HG02970 (cell line): ENCODE measurements around the gene HOXD8.

Source experiments
- ATAC-seq: cut with Tn5 transposase; IDR thresholded peaks from one replicate; pipeline ENCODE4 v1.9.1; 2021; ENCODE audit warnings: mild to moderate bottlenecking, moderate library complexity, moderate number of reproducible peaks; ENCODE audit not compliant: unreplicated experiment, low FRiP score

HOXD8 gene

DNA sequence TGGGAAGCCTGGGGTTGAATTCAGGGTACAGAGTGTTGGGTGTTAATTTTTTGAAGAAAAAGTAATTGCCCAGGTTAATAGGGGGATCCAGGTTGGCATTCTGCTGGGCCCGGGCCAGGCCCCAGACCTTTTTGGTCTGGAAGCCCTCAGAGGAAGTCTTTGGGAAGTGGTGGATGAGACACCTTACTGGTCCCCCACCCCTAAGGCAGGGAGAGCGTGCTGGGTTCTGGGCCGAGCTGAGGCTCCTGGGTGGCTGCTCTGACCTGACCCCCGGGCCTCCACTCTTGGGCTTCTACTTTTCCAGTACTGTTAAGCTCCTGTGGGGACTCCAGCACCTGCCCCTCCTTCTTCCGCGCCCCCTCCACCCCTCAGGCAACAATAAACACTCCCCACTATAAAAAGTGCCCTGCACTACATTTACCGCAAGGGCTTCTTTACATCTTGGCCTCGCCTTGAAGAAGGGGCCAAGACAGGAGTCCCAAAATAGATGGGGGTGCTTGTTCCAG, 26.8 kb downstream of the HOXD8 start:
- no peak for ATAC-seq

- no peak for ATAC-seq
Observed at GRCh38 chr2:176156807-176157498, 27.4 kb downstream of the HOXD8 start, which contains the start of gene HOXD3. Gene HOXD3, plus strand, starts transcription at chr2:176157307. Its CDS starts 11,808 bp downstream, at chr2:176169115.

- no peak for ATAC-seq
Observed at GRCh38 chr2:176157499-176158185, 28.1 kb downstream of the HOXD8 start.

DNA sequence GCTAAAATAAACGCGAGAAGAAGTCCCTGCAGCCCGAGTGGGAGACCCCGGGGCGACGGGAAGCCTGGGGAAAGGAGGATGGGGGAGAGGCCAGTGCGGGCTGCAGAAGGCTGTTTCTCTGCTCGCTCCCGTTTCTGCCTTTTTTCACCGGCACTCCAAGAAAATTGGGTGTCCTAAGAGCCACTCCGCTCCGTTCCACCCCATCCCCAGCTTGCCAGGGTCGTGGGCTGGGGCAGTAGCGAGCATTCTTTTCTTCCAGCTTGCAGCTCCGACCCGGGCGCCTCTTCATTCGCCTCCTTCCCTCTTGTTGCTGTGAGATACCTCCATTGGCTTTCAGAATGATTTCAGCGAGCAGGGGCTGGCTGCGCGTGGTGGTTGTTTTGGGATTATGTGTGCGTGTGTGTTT, 28.7 kb downstream of the HOXD8 start:
- ATAC-seq: no peak

GRCh38 chr2:176158855-176159662, 29.6 kb downstream of the HOXD8 start:
- ATAC-seq: no peak

DNA sequence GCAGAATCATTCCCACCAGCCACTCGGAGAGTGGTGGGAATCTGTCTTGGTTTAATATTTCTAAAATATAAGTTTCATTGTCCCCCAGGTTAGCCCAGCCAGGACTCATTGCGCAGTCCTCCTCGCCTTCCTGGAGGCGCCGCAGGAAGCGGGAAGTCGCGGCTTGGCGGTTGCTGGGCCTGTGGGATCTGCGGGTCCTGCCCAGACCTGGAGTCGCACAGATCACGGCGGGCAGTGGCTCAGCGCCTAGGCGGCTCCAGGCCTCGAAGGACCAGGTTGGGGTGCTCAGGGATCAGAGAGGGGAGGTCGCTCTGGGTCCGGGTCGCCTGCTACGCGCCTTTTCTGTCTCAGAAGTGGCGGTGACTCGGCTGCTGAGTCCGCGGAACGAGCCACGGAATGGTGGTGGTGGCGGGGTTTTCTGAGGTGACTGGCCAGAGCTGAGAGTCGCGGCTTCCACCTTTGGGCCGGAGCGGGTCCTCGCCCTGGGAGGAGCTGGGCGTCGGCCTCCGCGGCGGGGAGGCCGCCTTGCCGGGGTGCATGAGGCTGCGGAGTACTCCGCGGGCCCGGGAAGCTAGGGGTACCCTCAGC, 30.3 kb downstream of the HOXD8 start:
- ATAC-seq: no peak

DNA sequence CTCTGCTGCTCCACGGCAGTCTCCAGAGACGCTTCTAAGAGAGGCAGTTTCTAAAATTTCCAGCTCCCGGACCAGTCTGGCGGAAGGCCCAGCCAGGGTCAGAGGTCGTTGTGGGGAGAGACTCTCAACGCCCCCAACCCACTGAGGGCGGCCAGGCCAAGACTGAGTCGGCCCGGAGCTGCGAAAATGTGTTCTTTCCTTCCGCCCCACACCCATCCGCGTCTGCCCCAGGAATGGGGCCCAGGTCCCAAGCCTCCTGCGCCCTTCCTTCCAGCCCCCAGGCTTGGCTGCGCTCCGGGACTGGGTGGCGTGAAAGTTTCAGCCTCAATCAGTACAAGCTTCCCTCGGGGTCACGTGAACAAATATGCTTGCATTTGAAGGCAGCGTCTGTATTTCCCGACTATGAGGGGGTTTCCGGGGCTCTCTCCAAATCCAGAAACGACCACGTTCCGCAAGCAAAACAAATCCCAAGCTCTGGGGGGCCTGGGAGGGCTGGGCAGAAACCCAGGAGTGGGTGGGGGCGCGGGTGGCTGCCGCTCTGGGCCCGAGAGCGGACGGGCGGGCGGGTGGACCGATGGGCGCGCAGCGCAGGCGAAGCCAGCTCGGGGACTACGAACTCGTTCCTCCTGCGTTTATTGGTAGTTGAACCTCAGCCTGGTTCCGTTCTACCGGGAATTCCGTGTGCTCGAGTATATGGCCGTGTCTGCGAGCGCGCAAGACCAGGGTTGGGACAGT, 30.9 kb downstream of the HOXD8 start:
- no peak for ATAC-seq

DNA sequence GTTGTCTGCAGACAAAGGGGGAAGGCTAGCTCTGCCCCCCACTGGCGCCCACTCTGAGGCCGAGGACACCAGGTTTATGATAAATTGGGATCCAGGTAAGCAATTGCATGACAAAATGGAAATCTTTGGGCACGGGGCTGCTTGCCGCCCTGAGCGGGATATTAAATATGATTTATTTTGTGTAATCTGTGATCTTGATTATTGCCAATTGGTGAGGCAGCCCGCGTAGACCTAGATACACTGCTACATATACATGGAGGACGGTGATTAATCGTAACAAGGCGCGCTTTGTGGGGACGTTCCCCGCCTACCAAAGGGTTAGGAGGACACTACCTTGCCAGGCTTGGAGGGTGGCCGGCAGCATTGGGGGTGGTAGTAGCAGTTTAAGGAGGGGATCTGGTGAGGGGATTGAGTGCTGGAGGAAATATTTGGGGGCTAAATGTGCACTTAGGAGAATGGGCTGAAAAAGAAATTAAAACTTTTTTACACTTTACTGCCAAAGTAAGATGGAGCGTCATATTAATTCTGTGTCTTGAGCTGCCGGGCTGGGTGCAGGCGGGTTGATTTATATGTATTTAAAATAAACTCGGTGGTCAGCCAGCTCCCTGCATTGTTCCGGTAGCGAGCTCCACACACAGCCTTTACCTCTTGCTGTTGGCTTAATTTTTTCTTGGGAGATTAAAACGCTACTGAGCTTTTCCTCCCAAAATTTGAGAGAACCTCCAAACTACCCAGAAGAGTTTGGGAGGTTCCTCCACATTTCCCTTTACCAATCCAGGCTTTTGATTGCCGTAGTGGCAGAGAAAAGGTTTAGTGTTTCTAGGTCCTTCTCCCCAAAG, 31.7 kb downstream of the HOXD8 start:
- no peak for ATAC-seq

GRCh38 chr2:176161825-176162626, 32.5 kb downstream of the HOXD8 start:
- no peak for ATAC-seq

DNA sequence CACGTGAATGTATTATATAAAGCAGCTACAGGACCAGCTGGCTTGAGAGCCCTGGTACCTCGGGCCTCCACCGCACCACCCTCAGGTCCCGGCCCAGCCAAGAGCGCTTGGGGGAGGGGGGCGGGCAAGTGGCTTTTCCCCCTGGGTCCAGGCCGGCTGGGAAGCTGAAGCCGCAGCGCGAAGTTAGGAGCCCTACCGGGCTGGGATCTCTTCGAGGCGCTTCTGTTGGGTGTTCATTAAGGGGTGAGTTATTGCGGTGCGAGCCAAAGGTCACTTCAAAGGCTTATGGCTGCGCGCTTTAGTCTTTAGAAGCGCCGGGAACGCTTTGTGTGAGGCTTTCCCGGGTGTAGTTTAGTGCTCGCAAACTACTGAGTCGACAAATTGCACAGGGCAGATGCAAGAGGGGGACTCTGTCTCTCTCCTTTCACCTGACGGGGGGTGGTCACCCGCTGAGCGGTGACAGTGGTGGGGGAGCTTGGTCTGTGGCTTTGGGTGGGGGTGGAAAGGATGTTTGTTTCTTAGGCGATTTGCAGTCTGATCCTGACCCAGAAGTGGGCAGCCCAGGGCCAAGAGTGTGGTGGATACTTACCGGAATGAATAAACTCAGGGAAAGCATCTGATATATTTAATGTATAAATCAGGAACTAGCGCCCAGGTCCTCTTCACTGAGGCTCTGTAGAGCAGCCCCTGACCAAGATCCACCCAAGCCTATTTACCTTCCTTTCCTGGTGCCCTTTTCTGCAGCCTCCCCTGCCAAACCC, 33.6 kb downstream of the HOXD8 start:
- no peak for ATAC-seq

DNA sequence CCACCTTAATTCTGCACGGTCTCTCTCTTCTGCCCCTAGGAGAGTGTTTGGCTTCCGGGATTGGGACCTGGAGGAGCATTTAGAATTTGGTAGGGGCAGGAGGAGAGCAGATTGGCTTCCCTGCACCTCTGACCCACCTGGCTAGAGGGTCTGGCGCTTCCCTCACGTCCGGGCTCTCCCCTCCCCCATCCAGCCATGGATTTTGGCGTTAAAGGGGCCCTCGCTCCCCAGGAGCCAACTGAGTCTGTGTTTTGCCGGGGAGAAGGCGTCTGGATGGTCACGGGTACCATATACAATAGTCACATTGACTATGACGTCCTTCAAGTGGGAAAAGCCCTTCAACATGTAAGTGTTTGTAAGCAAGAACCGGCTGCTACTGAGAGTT, 34.2 kb downstream of the HOXD8 start:
- no peak for ATAC-seq

- ATAC-seq: no peak
Observed at GRCh38 chr2:176164201-176164600, 34.7 kb downstream of the HOXD8 start.

GRCh38 chr2:176164611-176165369, 35.3 kb downstream of the HOXD8 start:
- ATAC-seq: no peak

GRCh38 chr2:176165370-176166050, 36.0 kb downstream of the HOXD8 start:
- ATAC-seq: no peak

GRCh38 chr2:176166272-176166671, 36.8 kb downstream of the HOXD8 start:
- no peak for ATAC-seq

- no peak for ATAC-seq
Observed at GRCh38 chr2:176167398-176167797, 37.9 kb downstream of the HOXD8 start.
